Stimulated activated CD8-positive, alpha-beta memory T cell treated with anti-CD3 and anti-CD28 coated beads, Interleukin-12 subunit alpha, Interleukin-12 subunit beta, amount 100 ng/mL, for 24 hours (primary cell): Measurements from ENCODE around the gene MACROH2A2.
"Not testable (repeated sequence)": the region's sequence is repeated elsewhere in the genome, so short reads cannot be mapped to it uniquely, and the experiment has no call there.

Experiments
- DNase-seq: peaks from one replicate; pipeline ENCODE4 v3.0.0-alpha.2; 2020; ENCODE audit errors: extremely low read depth

The MACROH2A2 gene

DNA sequence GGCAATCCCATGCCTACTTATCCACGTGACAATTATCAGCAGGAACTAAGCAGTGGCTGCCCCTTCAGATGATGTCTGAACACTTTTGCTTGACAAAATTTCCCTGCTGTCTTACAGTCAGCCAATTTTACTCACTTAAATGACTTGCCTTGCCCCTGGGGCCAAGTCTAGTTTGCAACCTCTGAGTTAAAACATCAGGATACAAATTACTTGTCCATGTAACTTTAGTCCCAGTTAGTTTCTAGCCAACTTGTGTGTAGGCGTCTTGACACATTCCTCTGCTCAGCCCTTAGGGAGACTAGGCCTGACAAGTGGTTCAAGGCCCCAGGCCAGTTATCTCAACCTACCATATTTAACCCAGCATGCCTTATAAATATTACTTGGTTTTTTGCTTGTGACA lies 105.5 kb downstream of the MACROH2A2 start:
- DNase-seq, result no peak

DNA sequence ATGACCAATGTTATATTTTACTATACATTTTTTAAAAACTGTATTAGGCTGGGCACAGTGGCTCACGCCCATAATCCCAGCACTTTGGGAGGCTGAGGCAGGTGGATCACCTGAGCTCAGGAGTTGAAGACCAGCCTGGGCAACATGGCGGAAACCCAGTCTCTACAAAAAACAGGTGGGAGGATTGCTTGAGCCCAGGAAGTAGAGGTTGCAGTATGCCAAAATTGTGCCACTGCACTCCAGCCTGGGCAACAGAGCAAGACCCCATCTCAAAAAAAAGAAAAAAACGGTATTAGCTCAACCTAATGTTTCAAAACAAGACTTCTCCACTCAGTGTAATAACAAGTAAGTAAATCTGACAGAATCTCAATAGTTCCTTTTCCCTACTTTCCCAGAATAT lies 106.7 kb downstream of the MACROH2A2 start:
- DNase-seq, result not testable (repeated sequence)

DNA sequence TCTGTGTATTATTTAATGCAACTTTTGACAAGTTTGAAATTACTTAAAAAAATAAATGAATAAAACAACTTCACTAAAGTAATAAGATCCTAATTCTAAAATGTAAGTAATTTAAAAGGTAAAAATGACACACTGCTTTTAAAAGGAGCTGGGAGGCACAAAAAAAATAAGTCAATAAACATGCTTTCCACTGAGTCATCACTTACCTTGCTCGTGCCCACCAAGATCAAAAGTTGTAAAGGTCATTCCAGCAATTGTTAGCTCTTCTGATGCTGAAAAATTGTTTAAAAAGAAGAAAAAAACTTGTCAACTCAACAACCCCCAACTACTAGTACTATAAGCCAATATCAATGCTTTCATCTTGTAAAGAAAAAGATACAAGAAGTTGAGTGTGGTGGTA lies 108.2 kb downstream of the MACROH2A2 start:
- no peak for DNase-seq
